GM19395 (cell line): ENCODE measurements around the gene MAU2.

Source experiments
- ATAC-seq: cut with Tn5 transposase; IDR thresholded peaks from one replicate; pipeline ENCODE4 v1.9.1; 2021; ENCODE audit warnings: mild to moderate bottlenecking, moderate library complexity; ENCODE audit not compliant: unreplicated experiment

Gene MAU2

GRCh38 chr19:19406878-19407632, 86.4 kb downstream of the MAU2 start:
- ATAC-seq: no peak

GRCh38 chr19:19407633-19407930, 87.0 kb downstream of the MAU2 start:
- no peak for ATAC-seq
